ACC112 (cell line): ENCODE data around the gene SCGB3A1.

ENCODE experiments used
- H2AFZ ChIP-seq: fragments of 200-600 bp; sonication (generic); one replicate; pipeline ENCODE4 v1.6.0; 2017; ENCODE audit warnings: antibody characterized with exemption, low read length; ENCODE audit not compliant: unreplicated experiment
- H3K27ac ChIP-seq: fragments of 200-600 bp; sonication (generic); 2 replicates; pipeline ENCODE4 v1.5.1; 2014; ENCODE audit warnings: low read depth, mild to moderate bottlenecking, antibody characterized with exemption, low read length, moderate library complexity
- H3K27me3 ChIP-seq: fragments of 200-600 bp; sonication (generic); 2 replicates; pipeline ENCODE4 v1.6.1; 2014; ENCODE audit warnings: mild to moderate bottlenecking, antibody characterized with exemption, low read length, moderate library complexity, mixed read lengths; ENCODE audit not compliant: insufficient read depth
- H3K36me3 ChIP-seq: fragments of 200-600 bp; sonication (generic); 2 replicates; pipeline ENCODE4 v1.6.1; 2016; ENCODE audit warnings: mild to moderate bottlenecking, antibody characterized with exemption, low read length, moderate library complexity, mixed read lengths; ENCODE audit not compliant: insufficient read depth
- H3K4me1 ChIP-seq: fragments of 200-600 bp; sonication (generic); one replicate; pipeline ENCODE4 v1.6.1; 2016; ENCODE audit warnings: low read length, mixed read lengths; ENCODE audit not compliant: insufficient read depth, unreplicated experiment, control insufficient read depth
- H3K4me3 ChIP-seq: fragments of 200-600 bp; sonication (generic); 2 replicates; pipeline ENCODE4 v1.5.1; 2014; ENCODE audit warnings: mild to moderate bottlenecking, low read depth, low read length
- H3K79me2 ChIP-seq: fragments of 200-600 bp; sonication (generic); one replicate; pipeline ENCODE4 v1.6.0; 2016; ENCODE audit warnings: low read length; ENCODE audit not compliant: control insufficient read depth, unreplicated experiment, insufficient read depth

SCGB3A1 gene

DNA sequence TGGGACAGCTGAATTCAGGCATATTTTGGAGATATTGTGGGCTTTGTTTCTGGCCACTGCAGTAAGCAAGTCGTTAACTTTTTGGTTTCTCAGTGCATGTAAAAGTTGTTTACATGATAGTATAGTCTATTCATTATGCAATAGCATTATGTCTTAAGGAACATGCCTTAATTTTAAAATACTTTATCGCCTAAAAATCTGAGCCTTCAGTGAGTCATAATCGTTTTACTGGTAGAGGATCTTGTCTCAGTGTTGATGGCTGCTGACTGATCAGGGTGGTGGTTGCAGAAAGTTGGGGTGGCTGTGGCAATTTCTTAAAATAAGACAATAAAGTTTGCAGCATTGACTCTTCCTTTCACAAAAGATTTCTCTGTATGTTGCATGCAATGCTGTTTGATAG lies 5.1 kb downstream of the SCGB3A1 start:
- peaks cover 5% of the 10 kb centered on the region for H3K4me1 ChIP-seq

DNA sequence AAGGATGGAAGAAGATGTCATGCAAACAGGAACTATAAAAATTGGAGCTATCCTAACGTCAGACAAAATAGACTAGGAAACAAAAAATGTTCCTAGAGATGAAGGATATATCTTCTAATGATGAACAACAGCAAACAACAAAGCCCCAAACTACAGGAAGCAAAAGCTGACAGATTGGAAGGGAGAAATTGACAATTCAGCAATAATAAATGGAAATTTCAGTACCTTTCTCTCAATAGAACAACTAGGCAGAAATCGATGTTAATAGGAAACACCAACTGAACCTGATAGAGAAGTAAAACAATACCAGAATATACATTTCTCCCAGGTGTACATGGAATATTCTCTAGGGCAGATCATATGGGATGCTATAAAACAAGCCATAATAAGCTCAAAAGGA lies 7.6 kb downstream of the SCGB3A1 start:
- Histone ChIP-seq H2AFZ (no peak overlapping the region), H3K4me1 (no peaks in the 10 kb centered on the region), H3K27ac (no peak overlapping the region), H3K4me3 (no peak overlapping the region), H3K27me3 (peaks cover 27% of the 10 kb centered on the region), H3K79me2 (no peaks in the 10 kb centered on the region), H3K36me3 (no peaks in the 10 kb centered on the region)

More for the DNA sequence above, 5.1 kb downstream of the SCGB3A1 start:
- no peaks in the 10 kb centered on the region for H3K79me2 ChIP-seq
- H3K36me3 ChIP-seq, result no peaks in the 10 kb centered on the region
- peaks cover 52% of the 10 kb centered on the region for H3K27me3 ChIP-seq
- no peak overlapping the region for H3K4me3 ChIP-seq
- H2AFZ ChIP-seq, result no peak overlapping the region
- no peak overlapping the region for H3K27ac ChIP-seq

DNA sequence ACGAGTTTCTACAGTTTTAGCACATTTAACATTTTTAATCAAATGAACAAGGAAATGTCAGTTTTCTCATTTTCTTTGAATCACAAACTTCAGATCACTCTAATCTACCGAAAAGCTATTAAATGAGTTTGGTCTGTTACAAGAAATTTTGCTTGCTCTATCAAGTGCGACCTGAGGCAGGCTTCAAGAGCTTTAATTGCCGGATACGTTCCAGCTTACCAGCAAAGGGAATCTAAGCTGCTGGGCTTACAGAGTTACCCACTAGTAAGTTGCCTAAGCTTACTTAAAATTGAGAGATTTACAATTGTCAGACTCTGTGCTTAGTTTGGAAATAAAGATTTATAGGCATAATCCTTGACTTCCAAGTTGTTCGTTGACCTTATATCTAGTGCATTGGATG lies 10.6 kb downstream of the SCGB3A1 start:
- H3K4me3 ChIP-seq, result no peak overlapping the region
- H3K27ac ChIP-seq, result no peak overlapping the region
- H3K36me3 ChIP-seq, result peaks cover 17% of the 10 kb centered on the region
- H3K4me1 ChIP-seq, result no peaks in the 10 kb centered on the region
- no peaks in the 10 kb centered on the region for H3K79me2 ChIP-seq
- no peak overlapping the region for H2AFZ ChIP-seq
- peaks cover 4% of the 10 kb centered on the region; the same call in 1 of the 2 replicates for H3K27me3 ChIP-seq

DNA sequence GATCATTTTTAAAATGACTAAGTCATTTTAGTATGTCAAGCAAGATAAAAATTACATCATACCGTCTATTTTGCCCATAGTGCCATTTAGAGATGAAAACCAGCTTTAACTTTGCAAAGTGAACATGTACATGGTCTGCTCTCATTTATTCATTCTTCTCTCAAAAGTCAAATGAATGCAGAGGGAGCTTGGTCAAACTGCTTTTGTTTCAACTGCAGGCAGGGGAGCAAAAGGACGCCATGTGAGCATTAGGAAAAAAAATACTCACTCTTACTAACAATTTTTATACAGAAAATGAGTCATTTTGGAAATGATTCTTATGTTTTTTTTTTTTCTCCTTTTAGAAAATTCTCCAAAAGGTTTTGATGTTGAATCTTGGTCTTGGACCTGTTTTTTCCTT lies 15.7 kb downstream of the SCGB3A1 start:
- Histone ChIP-seq H3K4me3 (no peak overlapping the region), H3K27me3 (no peaks in the 10 kb centered on the region), H3K27ac (no peak overlapping the region), H2AFZ (no peak overlapping the region), H3K4me1 (peaks cover 5% of the 10 kb centered on the region), H3K79me2 (no peaks in the 10 kb centered on the region), H3K36me3 (peaks cover 20% of the 10 kb centered on the region)

DNA sequence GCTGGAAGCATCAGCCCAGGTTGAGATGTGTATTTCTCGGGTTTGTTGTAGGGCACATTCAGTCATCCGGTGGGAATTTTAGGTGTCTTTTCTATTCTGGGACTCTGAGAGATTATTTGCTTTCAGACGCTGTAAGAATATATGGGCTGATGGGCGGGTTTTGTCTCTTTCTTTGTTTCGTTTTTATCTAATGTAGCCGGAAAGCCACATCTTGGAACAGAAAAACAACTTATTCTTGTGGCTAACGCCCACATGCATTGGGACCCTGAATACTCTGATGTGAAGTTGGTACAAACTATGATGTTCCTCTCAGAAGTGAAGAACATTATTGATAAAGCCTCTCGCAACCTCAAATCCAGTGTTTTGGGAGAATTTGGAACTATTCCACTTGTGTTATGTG lies 22.4 kb downstream of the SCGB3A1 start:
- H3K27me3 ChIP-seq, result no peaks in the 10 kb centered on the region
- H3K4me3 ChIP-seq, result no peak overlapping the region
- peaks cover 19% of the 10 kb centered on the region; the same call in 1 of the 2 replicates for H3K36me3 ChIP-seq
- H3K79me2 ChIP-seq, result no peaks in the 10 kb centered on the region
- H3K27ac ChIP-seq, result no peak overlapping the region
- H2AFZ ChIP-seq, result no peak overlapping the region
- no peaks in the 10 kb centered on the region for H3K4me1 ChIP-seq

DNA sequence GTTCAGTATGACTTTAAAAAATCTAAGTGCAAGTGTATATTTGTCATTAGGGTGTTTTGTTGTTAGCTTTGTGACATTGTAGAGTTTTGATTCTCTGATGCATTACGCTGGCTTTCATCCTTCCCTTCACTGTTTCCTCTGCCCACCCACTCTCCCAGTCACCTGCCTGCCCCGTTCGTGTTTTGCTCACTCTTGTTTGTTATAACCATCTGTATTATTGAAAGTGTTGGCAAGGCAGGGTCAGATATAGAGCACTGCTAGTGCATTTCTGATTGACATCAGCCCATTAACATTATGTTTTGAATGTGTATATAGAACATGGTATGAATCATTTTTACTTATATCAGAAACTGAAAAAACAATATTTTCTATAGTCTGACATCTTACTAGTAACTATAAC lies 27.3 kb downstream of the SCGB3A1 start:
- H2AFZ ChIP-seq, result no peak overlapping the region
- H3K4me1 ChIP-seq, result no peaks in the 10 kb centered on the region
- no peak overlapping the region for H3K27ac ChIP-seq
- H3K4me3 ChIP-seq, result no peak overlapping the region
- H3K27me3 ChIP-seq, result no peaks in the 10 kb centered on the region
- peaks cover 15% of the 10 kb centered on the region; the same call in 1 of the 2 replicates for H3K36me3 ChIP-seq
- peaks cover 12% of the 10 kb centered on the region for H3K79me2 ChIP-seq

DNA sequence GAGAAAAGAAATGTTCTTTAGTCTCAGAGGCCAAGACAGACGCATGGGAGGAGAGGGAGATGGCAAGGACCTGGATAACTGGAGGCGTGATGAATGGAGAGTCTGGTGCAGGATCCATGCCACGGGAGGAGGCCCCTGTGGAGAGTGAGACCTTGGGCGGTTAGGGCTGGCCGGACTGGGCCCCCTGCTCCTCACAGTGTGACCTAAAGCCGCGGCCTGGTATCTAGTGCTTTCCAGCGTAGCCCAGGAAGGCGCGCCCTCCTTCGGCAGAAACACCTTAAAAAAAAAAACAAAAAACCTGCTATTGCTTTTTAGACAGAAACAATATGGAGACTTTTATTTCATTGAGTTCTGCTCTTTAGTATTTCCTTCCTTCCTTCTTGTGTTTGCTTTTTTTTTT lies 33.1 kb downstream of the SCGB3A1 start:
- peaks cover 11% of the 10 kb centered on the region for H3K36me3 ChIP-seq
- no peak overlapping the region for H2AFZ ChIP-seq
- peaks cover 16% of the 10 kb centered on the region for H3K79me2 ChIP-seq
- H3K27ac ChIP-seq, result no peak overlapping the region
- H3K27me3 ChIP-seq, result no peaks in the 10 kb centered on the region
- no peak overlapping the region for H3K4me3 ChIP-seq
- peaks cover 8% of the 10 kb centered on the region for H3K4me1 ChIP-seq

DNA sequence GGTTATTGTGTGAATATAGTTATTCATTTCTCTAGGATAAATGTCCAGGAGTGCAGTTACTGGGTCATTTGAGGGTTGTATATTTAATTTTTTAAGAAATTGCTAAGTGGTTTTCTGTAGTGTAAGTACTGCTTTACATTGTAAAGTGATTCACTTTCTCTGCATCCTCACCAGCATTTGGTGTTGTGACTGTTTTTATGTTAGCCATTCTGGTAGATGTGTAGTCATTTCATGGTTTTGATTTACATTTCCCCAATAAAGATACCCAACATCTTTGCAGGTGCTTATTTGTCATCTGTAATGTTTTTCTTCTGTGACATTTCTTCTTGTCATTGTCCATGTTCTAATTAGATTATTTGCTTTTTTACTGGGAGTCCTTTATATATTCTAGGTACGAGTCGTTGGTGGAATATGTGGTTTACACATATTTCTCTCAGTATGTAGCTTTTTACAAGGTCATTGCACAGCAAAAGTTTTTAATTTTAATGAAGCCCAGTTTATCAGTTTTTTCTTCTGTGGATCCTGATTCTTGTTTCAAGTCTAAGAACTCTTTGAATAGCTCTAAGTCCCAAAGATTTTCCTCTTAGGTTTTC lies 34.0 kb downstream of the SCGB3A1 start:
- H3K36me3 ChIP-seq, result peaks cover 15% of the 10 kb centered on the region
- H3K4me3 ChIP-seq, result no peak overlapping the region
- H3K27me3 ChIP-seq, result no peaks in the 10 kb centered on the region
- peaks cover 16% of the 10 kb centered on the region for H3K79me2 ChIP-seq
- H3K27ac ChIP-seq, result no peak overlapping the region
- peaks cover 8% of the 10 kb centered on the region for H3K4me1 ChIP-seq
- no peak overlapping the region for H2AFZ ChIP-seq

DNA sequence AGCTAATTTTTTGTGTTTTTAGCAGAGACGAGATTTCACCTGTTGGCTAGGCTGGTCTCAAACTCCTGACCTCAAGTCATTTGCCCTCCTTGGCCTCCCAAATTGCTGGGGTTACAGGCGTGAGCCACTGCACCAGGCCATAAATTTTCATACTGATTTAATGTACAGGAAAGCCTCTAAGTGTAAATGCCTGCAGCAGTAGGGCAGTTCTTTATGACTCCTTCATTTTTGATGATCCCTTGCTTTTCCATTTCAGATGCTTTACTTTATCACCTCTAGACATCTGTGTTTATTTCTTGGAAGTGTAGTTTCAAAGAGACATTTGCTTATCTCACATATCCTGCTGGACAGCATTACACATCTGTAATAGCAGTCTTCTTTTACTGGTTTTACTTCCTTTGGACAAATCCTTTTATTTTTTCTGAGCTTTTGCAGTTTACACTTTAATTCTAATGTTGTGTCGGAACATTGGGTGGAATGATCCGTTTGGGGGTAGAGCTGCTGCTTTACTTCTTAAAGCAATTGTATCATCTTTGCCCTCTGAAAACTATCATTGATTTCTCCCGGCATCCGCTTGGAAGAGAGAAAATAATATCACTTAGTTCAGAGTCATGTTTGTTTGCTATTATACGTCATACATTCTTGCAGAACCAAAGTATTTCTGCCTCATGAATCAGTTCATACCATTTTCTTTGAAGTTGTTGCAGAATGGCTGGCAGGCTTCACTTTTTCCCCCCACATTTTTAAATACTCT lies 36.0 kb downstream of the SCGB3A1 start:
- Histone ChIP-seq H3K4me3 (no peak overlapping the region), H3K4me1 (peaks cover 8% of the 10 kb centered on the region), H3K36me3 (peaks cover 24% of the 10 kb centered on the region), H3K27ac (no peak overlapping the region), H3K27me3 (no peaks in the 10 kb centered on the region), H3K79me2 (peaks cover 7% of the 10 kb centered on the region), H2AFZ (no peak overlapping the region)

DNA sequence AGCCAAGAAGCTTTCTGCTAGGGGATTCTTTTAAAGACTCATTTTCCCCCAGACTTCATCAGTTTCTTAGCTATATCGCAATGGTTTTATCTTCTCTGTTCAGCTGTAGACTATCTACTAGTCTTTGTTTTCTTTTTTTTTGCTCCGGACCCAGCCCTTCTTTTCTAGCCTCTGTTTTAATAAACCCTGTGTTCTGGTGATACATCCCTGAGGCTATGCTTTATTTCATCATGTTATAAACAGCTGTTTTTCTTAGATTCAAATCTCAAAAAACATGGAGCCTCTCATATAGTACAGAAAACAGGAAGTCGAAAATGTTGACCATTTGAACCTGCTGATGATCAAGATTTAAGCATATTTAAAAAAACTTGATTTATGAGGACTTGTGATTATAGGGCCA lies 37.8 kb downstream of the SCGB3A1 start:
- no peak overlapping the region for H3K4me3 ChIP-seq
- H3K27me3 ChIP-seq, result no peaks in the 10 kb centered on the region
- no peak overlapping the region for H2AFZ ChIP-seq
- peaks cover 13% of the 10 kb centered on the region for H3K79me2 ChIP-seq
- H3K4me1 ChIP-seq, result peaks cover 8% of the 10 kb centered on the region
- no peak overlapping the region for H3K27ac ChIP-seq
- H3K36me3 ChIP-seq, result peaks cover 28% of the 10 kb centered on the region

DNA sequence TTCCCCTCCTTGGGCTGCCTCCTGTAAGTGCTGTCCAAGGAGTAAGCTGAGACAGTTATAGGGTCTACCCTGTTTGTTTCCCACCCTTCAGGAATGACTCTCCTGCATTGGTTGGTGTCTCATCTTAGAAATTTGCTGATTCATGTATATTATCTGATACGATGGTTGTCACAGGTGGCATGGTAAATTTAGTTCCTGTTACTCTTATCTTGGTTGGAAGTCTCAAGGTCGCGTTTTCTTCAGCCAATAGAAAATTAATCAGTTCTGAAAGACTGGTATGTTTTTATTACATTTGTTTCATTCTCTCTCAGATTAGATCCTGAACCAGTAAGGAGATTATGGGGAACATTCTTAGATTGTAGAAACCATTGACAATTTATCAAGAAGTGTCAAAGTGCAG lies 42.7 kb downstream of the SCGB3A1 start:
- Histone ChIP-seq H3K36me3 (peaks cover 19% of the 10 kb centered on the region), H3K4me1 (no peaks in the 10 kb centered on the region), H2AFZ (no peak overlapping the region), H3K79me2 (peaks cover 34% of the 10 kb centered on the region), H3K4me3 (no peak overlapping the region), H3K27ac (no peak overlapping the region), H3K27me3 (no peaks in the 10 kb centered on the region)
